ENCODE data around the gene NDOR1.

NDOR1 gene

DNA sequence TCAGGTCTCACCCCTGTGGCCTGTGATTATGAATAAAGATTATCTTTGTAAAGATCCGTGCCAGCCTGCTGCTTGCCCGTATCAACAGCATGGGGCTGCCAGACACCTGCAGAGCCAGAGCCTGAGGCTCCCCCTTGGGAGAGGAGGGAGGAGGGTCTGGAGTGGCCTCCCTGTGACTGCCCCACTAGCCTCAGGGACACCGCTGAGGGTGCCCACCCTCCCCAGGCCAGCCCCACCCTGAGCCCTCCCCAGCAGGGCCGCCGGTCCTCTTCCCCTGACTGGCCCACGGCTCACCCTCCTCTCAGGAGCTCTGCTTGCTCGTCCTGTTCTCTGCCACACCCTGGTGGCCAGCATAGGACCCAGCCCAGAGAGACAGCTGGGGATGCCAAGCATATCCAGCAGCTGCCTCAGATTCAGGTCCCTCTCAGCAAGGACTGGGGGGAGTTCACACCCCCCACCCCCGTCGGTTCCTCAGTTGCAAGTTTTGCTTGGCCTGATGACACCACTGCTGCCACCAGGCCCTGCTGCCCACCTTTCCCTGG is 15.1 kb upstream of the NDOR1 start:
- peaks cover 24% of the 10 kb centered on the region for H3K4me1 ChIP-seq (ENCODE audit: control insufficient read depth, insufficient read depth, low read length)
- no peak overlapping the region for H3K4me3 ChIP-seq (ENCODE audit: low read length)
- peaks cover 24% of the 10 kb centered on the region for H3K36me3 ChIP-seq (ENCODE audit: control insufficient read depth, insufficient read depth, low read length)
- no peaks in the 10 kb centered on the region for H3K27me3 ChIP-seq (ENCODE audit: control insufficient read depth, insufficient read depth, low read length)
- no peak overlapping the region for H3K9ac ChIP-seq (ENCODE audit: low read length)
- no peak overlapping the region for H3K27ac ChIP-seq (ENCODE audit: low read depth, low read length)

DNA sequence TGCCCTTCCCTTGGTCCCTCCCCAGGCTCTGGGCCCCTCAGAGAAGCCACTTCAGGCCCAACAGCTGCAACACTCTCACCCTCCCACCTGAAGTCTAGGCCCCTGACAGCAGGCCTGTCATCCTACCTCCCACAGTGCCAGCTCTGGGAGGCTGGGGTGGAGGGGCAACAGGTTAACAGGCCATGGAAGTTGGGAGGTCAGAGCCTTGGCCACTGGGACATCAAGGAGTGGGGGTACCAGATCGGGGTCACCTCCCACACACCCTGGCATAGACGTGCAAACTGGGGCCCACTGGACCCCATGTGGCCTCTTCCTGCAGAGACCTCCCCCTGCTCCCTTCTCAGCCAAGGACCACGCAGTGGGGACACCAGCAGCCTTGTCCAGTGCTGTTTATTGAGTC is 14.3 kb upstream of the NDOR1 start:
- Histone ChIP-seq H3K4me1 (ENCODE audit: control insufficient read depth, insufficient read depth, low read length) (peaks cover 24% of the 10 kb centered on the region), H3K27ac (ENCODE audit: low read depth, low read length) (no peak overlapping the region), H3K36me3 (ENCODE audit: control insufficient read depth, insufficient read depth, low read length) (peaks cover 18% of the 10 kb centered on the region), H3K9ac (ENCODE audit: low read length) (no peak overlapping the region), H3K4me3 (ENCODE audit: low read length) (no peak overlapping the region), H3K27me3 (ENCODE audit: control insufficient read depth, insufficient read depth, low read length) (no peaks in the 10 kb centered on the region)

DNA sequence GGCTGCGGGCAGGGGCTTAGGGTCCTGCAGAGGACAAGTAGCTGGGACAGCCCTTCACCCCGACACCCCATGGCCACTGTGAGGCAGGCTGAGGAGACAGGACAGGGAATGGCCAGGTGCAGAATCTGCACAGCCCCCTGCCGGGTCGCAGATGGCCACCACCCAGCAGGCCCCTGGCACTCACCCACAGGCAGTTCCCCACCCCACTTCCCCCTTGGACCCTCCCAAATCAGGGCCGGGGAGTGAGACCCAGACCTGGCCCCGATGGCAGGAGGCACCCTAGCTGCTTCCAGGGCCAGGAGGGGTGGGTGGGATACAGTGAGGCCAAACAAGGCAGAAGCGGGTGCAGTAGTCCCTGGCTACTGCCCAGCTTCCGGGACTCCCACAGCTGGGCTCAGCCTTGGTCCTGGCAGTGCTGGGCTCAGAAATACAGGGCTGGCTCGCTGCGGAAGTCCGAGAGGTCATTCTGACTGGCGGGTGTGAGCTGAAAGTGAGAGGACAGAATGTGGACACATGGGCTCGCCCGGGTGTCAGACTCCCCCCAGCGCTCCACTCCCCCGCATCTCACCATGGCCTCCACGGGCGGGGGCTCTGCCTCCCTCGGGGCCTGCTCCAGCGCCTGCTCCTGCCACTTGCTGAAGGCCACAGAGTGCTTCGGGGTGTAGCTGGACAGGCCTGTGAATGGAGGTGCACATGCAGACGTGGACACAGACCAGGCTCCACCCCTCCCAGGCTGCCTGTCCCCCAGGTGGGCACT is 13.6 kb upstream of the NDOR1 start:
- Histone ChIP-seq H3K36me3 (ENCODE audit: control insufficient read depth, insufficient read depth, low read length) (peaks cover 18% of the 10 kb centered on the region), H3K9ac (ENCODE audit: low read length) (no peak overlapping the region), H3K4me3 (ENCODE audit: low read length) (no peak overlapping the region), H3K27ac (ENCODE audit: low read depth, low read length) (no peak overlapping the region), H3K27me3 (ENCODE audit: control insufficient read depth, insufficient read depth, low read length) (no peaks in the 10 kb centered on the region), H3K4me1 (ENCODE audit: control insufficient read depth, insufficient read depth, low read length) (peaks cover 20% of the 10 kb centered on the region)

DNA sequence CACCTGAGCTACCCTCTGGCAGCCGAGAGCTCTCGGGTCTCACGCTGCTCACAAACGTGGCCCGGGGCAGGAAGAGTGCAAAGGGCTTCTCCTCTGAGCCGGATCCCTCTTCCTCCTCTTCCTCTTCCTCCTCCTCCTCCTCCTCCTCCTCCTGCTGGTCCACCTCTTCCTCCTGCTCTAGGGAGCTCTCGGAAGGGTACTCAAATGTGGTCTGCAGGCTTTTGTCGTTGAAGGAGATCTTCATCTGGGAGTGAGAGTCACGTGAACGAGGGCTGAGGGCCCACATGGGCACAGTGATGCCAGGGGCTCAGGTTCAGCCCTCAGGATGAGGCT is 13.1 kb upstream of the NDOR1 start:
- Histone ChIP-seq H3K27ac (ENCODE audit: low read depth, low read length) (no peak overlapping the region), H3K9ac (ENCODE audit: low read length) (peak overlapping the region; percentile 8), H3K27me3 (ENCODE audit: control insufficient read depth, insufficient read depth, low read length) (no peaks in the 10 kb centered on the region), H3K4me3 (ENCODE audit: low read length) (no peak overlapping the region), H3K36me3 (ENCODE audit: control insufficient read depth, insufficient read depth, low read length) (peaks cover 18% of the 10 kb centered on the region), H3K4me1 (ENCODE audit: control insufficient read depth, insufficient read depth, low read length) (peaks cover 14% of the 10 kb centered on the region)

DNA sequence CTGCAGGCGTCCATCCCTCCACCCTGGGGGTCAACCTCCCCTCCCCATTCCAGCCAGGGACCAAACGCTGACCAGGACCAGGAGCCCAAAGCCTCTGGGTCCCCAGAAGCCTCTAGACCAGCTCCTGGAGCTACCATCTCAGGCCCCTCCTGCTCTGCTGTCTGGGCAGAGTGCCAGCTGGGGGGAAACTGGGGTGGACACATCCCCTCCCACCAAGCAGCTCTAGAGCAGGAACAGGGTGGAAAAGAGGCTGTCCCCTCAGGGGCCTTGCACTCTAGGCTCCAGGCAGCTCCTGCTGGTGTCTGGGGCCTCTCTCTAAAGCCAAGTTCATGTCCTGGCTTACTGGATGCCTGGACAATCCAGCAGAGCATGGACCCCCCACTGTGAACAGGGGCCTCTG is 12.6 kb upstream of the NDOR1 start:
- Histone ChIP-seq H3K27ac (ENCODE audit: low read depth, low read length) (no peak overlapping the region), H3K36me3 (ENCODE audit: control insufficient read depth, insufficient read depth, low read length) (peaks cover 18% of the 10 kb centered on the region), H3K4me3 (ENCODE audit: low read length) (no peak overlapping the region), H3K9ac (ENCODE audit: low read length) (no peak overlapping the region), H3K27me3 (ENCODE audit: control insufficient read depth, insufficient read depth, low read length) (no peaks in the 10 kb centered on the region), H3K4me1 (ENCODE audit: control insufficient read depth, insufficient read depth, low read length) (peaks cover 10% of the 10 kb centered on the region)

DNA sequence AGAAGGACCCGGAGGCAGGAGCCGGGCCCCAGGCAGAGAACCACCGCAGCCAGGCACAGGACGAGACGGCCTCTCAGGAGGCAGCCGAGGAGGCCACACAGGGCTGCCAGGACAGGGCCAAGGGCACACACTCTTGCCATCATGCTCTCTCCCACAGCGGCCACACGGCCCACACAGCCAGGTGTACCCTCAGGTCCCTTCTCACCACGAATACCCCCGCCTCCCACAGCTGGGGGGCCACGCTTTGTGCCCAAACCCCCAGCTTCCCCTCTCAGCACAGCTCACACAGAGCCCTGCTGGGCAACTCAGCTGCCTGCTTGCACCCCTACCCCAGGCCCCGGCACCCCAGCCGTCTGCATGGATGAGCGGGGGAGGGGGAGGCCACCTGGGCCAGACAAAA is 11.7 kb upstream of the NDOR1 start:
- Histone ChIP-seq H3K9ac (ENCODE audit: low read length) (no peak overlapping the region), H3K27ac (ENCODE audit: low read depth, low read length) (no peak overlapping the region), H3K36me3 (ENCODE audit: control insufficient read depth, insufficient read depth, low read length) (peaks cover 18% of the 10 kb centered on the region), H3K27me3 (ENCODE audit: control insufficient read depth, insufficient read depth, low read length) (no peaks in the 10 kb centered on the region), H3K4me3 (ENCODE audit: low read length) (no peak overlapping the region), H3K4me1 (ENCODE audit: control insufficient read depth, insufficient read depth, low read length) (peaks cover 10% of the 10 kb centered on the region)

DNA sequence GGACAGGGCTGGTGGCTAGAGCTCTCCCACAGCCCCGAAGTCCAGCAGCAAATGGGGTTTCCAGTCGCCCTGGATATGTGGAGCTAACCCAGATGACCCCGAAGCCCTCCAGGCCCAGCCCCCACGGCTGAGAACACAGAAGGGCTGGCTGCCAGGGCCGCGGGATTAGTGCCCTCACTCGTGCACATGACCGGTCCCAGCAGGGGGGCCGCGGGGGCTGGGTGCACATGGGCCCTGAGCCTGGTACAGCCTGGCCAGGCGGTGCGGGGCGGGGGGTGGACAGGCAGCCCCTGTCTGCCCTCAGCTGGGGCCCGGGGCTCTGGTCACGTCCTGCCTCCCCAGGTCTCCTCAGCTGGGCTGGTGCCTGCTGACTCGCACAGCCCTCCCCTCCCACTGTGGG is 11.1 kb upstream of the NDOR1 start:
- peaks cover 8% of the 10 kb centered on the region for H3K4me1 ChIP-seq (ENCODE audit: control insufficient read depth, insufficient read depth, low read length)
- no peak overlapping the region for H3K27ac ChIP-seq (ENCODE audit: low read depth, low read length)
- no peaks in the 10 kb centered on the region for H3K27me3 ChIP-seq (ENCODE audit: control insufficient read depth, insufficient read depth, low read length)
- peaks cover 18% of the 10 kb centered on the region for H3K36me3 ChIP-seq (ENCODE audit: control insufficient read depth, insufficient read depth, low read length)
- peak overlapping the region; percentile 33 for H3K4me3 ChIP-seq (ENCODE audit: low read length)
- no peak overlapping the region for H3K9ac ChIP-seq (ENCODE audit: low read length)

DNA sequence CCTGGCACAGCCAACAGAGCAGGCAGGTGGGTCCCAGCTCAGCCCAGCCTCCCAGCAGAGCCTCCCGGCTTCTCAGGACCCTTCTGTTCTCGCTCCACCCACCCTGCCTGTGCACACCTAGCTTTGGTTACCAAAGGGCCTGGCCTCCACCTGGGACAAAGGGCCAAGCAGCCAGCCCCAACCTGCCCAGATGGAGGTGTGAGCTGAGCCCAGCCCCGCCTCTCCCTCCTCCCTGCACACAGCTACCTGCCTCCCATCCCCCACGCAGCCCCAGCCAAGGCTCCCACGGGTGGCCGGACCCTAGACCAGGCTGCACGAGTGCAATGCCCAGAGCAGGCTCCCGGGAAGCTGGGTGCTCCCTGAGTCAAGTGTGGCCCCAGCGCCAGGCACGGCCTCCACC is 10.6 kb upstream of the NDOR1 start:
- Histone ChIP-seq H3K9ac (ENCODE audit: low read length) (peak overlapping the region; percentile 59), H3K27me3 (ENCODE audit: control insufficient read depth, insufficient read depth, low read length) (no peaks in the 10 kb centered on the region), H3K4me3 (ENCODE audit: low read length) (peak overlapping the region; percentile 33), H3K4me1 (ENCODE audit: control insufficient read depth, insufficient read depth, low read length) (peaks cover 6% of the 10 kb centered on the region), H3K27ac (ENCODE audit: low read depth, low read length) (no peak overlapping the region), H3K36me3 (ENCODE audit: control insufficient read depth, insufficient read depth, low read length) (peaks cover 16% of the 10 kb centered on the region)

DNA sequence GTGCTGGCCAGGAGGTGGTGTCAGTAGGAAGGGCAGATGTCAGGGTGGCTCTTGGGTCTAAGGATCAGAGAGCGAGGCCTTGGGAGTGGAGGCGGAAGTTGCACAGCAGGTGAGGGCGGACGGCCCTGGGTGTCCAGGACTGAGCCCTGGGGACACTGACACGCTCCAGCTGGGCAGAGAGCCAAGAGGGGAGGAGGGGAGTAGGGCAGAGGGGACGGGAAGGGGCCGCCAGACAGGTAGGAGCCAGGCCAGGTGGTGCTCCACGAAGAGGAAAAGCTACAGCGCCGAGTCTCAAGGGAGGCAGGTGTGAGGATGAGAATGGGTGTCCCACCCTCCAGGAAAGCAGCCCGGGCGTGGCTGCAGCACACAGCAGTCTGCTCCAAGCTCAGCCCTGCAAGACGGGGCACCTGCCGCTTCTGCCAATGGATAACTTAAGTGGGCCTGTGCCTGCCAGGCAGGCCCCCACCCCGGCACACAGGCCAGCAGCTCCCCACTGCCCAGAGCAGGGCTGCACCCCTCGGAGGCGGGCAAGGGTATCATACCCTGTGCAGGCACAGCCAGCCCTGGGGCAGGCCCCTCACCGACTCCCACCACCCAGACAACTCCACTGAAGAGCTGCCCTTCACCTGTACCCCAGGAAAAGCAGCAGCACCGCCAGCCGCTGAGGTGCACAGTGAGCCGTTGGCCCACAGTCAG is 9.8 kb upstream of the NDOR1 start:
- H3K4me1 ChIP-seq (ENCODE audit: control insufficient read depth, insufficient read depth, low read length) = peaks cover 4% of the 10 kb centered on the region
- H3K4me3 ChIP-seq (ENCODE audit: low read length) = peak overlapping the region; percentile 33
- no peak overlapping the region for H3K9ac ChIP-seq (ENCODE audit: low read length)
- H3K36me3 ChIP-seq (ENCODE audit: control insufficient read depth, insufficient read depth, low read length) = peaks cover 11% of the 10 kb centered on the region
- H3K27ac ChIP-seq (ENCODE audit: low read depth, low read length) = no peak overlapping the region
- H3K27me3 ChIP-seq (ENCODE audit: control insufficient read depth, insufficient read depth, low read length) = no peaks in the 10 kb centered on the region

DNA sequence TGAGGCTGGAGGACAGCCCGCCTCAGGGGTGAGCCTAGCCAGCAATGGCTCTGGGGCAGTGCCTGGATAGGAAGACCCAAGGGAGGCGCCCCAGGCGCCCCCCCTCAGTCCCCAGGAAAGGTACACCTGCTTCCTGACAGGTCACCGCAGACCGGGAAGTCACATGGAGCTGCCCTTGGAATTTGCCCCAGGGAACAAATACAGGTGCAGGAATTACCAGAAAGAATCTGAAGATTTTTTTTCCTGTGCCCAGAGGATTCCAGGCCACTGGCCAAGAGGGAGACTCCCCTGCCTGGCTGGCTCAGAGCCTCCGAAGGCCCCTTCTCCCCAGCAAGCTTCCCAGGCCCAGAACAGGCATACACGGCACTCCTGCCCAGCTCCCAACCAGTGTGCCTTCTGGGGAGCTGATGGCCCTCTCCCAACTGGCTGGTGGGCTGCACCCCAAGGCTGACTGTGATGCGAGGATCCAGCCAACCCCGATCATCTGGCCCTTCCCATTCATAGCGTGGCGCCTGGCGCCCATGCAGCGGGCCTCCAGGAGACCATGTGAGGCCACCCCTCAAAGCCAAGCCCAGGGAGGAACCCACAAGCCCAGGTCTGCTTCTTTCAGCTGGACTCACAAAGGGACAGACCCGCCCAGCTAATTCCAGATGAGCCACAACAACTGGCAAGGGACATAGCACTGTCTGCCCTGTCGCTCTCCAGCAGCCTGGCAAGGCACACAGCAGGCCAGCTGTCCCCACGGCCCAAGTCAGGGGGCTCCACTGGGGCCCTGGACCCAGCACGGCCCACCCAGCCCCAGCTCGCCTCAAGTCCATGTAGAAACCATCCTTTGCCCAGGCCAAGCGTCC is 7.2 kb upstream of the NDOR1 start:
- Histone ChIP-seq H3K27ac (ENCODE audit: low read depth, low read length) (no peak overlapping the region), H3K36me3 (ENCODE audit: control insufficient read depth, insufficient read depth, low read length) (no peaks in the 10 kb centered on the region), H3K9ac (ENCODE audit: low read length) (no peak overlapping the region), H3K4me3 (ENCODE audit: low read length) (peak overlapping the region; percentile 52), H3K4me1 (ENCODE audit: control insufficient read depth, insufficient read depth, low read length) (peaks cover 12% of the 10 kb centered on the region), H3K27me3 (ENCODE audit: control insufficient read depth, insufficient read depth, low read length) (no peaks in the 10 kb centered on the region)

DNA sequence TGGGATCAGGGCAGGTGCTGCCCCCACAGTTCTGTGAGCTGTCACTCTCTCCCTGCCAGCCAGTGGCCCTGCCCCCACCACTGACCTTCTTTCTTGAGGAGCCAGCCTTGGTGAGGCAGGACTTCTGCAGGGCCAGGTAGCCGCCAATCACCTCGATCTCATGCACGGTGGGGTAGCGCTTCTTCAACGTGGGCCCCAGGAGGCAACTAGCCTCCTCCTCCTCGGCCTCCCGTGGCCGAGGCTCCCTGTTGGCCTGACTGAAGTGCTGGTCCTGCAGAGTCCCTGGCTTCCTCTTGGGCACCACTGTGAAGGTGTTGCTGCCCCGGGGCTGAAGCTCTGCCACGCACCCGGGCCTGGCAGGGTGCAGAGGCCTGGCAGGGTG is 6.6 kb upstream of the NDOR1 start:
- no peaks in the 10 kb centered on the region for H3K27me3 ChIP-seq (ENCODE audit: control insufficient read depth, insufficient read depth, low read length)
- H3K27ac ChIP-seq (ENCODE audit: low read depth, low read length) = no peak overlapping the region
- H3K4me1 ChIP-seq (ENCODE audit: control insufficient read depth, insufficient read depth, low read length) = peaks cover 13% of the 10 kb centered on the region
- H3K4me3 ChIP-seq (ENCODE audit: low read length) = peak overlapping the region; percentile 52
- no peaks in the 10 kb centered on the region for H3K36me3 ChIP-seq (ENCODE audit: control insufficient read depth, insufficient read depth, low read length)
- H3K9ac ChIP-seq (ENCODE audit: low read length) = no peak overlapping the region

DNA sequence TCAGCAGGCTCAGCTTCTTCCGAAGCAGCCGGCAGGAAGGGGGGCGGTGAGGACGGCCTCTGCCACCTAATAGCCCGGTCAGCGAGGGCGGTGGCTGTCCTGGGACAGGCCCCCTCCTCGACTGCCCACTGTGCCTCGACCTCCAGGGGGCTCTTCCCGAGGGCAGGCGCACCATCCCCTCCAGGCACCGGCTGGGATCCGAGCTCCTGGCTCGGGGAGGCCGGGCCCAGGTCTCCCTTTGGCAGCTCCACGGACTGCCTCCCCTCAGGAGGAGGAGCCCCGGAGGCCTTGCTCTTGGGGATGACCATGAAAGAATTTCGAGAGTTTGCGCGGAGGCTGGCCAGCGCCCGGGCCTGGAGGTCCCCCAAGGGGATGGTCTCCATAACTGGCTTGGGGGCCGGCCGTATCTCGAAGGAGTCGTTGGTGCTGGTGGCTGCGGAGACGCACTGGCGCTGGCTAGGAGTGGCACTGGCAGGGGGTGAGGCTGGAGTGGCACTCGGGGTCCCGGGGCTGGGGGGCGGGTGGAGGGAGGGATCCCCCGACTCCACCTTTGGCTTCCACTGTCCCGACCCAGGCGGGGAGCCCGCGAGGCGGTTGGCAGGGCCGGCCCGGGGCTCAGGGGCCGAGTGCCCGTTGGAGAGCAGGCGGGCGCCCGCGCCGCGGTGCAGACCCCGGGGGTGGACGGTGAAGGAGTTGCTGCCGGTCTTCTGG is 5.9 kb upstream of the NDOR1 start:
- Histone ChIP-seq H3K9ac (ENCODE audit: low read length) (no peak overlapping the region), H3K4me1 (ENCODE audit: control insufficient read depth, insufficient read depth, low read length) (peaks cover 20% of the 10 kb centered on the region), H3K27me3 (ENCODE audit: control insufficient read depth, insufficient read depth, low read length) (no peaks in the 10 kb centered on the region), H3K36me3 (ENCODE audit: control insufficient read depth, insufficient read depth, low read length) (no peaks in the 10 kb centered on the region), H3K27ac (ENCODE audit: low read depth, low read length) (no peak overlapping the region), H3K4me3 (ENCODE audit: low read length) (peak overlapping the region; percentile 52)
